Prostate gland (tissue), 2 donors: Measurements from ENCODE around the gene RGS17.

Experiments used
- POLR2A ChIP-seq: fragments of 450-650 bp; IDR thresholded peaks from one replicate; pipeline ENCODE4 v1.6.1; 2016; ENCODE audit warnings: antibody characterized with exemption, mild to moderate bottlenecking
- POLR2AphosphoS5 ChIP-seq: sonication (generic); formaldehyde crosslinking; IDR thresholded peaks from one replicate; pipeline ENCODE4 v1.6.1; 2017; ENCODE audit warnings: antibody characterized with exemption
- TF ChIP-seq, protein P1 (sequence below), 4 experiments: fragments of 200-600 bp in 2 of 4; fragments of 450-650 bp in 2 of 4; sonication (generic) in 2 of 4; IDR thresholded peaks; 1 replicate in 3 of 4; 2 replicates in 1 of 4; pipeline ENCODE4 v1.5.1; 2016 to 2019; ENCODE audit warnings: antibody characterized with exemption in 4 of 4, mild to moderate bottlenecking in 2 of 4, moderate library complexity in 2 of 4

- TF ChIP-seq, protein P1, sequence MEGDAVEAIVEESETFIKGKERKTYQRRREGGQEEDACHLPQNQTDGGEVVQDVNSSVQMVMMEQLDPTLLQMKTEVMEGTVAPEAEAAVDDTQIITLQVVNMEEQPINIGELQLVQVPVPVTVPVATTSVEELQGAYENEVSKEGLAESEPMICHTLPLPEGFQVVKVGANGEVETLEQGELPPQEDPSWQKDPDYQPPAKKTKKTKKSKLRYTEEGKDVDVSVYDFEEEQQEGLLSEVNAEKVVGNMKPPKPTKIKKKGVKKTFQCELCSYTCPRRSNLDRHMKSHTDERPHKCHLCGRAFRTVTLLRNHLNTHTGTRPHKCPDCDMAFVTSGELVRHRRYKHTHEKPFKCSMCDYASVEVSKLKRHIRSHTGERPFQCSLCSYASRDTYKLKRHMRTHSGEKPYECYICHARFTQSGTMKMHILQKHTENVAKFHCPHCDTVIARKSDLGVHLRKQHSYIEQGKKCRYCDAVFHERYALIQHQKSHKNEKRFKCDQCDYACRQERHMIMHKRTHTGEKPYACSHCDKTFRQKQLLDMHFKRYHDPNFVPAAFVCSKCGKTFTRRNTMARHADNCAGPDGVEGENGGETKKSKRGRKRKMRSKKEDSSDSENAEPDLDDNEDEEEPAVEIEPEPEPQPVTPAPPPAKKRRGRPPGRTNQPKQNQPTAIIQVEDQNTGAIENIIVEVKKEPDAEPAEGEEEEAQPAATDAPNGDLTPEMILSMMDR (IDR thresholded peaks at IDR 0.05) = no peak
- TF ChIP-seq POLR2A (no peak), POLR2AphosphoS5 (no peak)
Observed at GRCh38 chr6:152980656-152981055, 150.4 kb downstream of the RGS17 start.
